ENCODE data around the gene CD207. TPM values are rescaled to one million over a fixed set of nuclear protein-coding genes. Genes with fewer than 3 reads are reported as not detected.

Gene CD207
- total RNA-seq, 4 donors from 2014 or later = not detected

GRCh38 chr2:70870790-70871189, 35.2 kb upstream of the CD207 start:
- in situ Hi-C loops (cut with MboI; ENCODE audit: low sequenced_read_pairs in 4 of 4) = loop anchor here in 1 of 4 donors (10.0 kb wide), 1 partner anchor 54 kb away; no protein-coding TSS in a partner anchor
- ATAC-seq (no peak), DNase-seq (no peak)
- Histone ChIP-seq H3K4me3 (no peak overlapping the region), H3K4me1 (peaks cover 7 to 8% of the 10 kb centered on the region in 2 donors), H3K36me3 (no peaks in the 10 kb centered on the region), H3K27me3 (peaks cover 5 to 26% (median 11%) of the 10 kb centered on the region in 3 donors), H3K27ac (no peak overlapping the region), H3K9me3 (no peaks in the 10 kb centered on the region)
- intact Hi-C loops (cut with DNase I; ENCODE audit: low total_unique reads) = loop anchor here (1.0 kb wide), 2 partner anchors 50 to 78 kb away; no protein-coding TSS in a partner anchor
- no peak for TF ChIP-seq POLR2A (IDR thresholded peaks at IDR 0.05)
- TF ChIP-seq, protein P1, sequence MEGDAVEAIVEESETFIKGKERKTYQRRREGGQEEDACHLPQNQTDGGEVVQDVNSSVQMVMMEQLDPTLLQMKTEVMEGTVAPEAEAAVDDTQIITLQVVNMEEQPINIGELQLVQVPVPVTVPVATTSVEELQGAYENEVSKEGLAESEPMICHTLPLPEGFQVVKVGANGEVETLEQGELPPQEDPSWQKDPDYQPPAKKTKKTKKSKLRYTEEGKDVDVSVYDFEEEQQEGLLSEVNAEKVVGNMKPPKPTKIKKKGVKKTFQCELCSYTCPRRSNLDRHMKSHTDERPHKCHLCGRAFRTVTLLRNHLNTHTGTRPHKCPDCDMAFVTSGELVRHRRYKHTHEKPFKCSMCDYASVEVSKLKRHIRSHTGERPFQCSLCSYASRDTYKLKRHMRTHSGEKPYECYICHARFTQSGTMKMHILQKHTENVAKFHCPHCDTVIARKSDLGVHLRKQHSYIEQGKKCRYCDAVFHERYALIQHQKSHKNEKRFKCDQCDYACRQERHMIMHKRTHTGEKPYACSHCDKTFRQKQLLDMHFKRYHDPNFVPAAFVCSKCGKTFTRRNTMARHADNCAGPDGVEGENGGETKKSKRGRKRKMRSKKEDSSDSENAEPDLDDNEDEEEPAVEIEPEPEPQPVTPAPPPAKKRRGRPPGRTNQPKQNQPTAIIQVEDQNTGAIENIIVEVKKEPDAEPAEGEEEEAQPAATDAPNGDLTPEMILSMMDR (IDR thresholded peaks at IDR 0.05 in 4 of 5, conservative IDR thresholded peaks at IDR 0.05 in 1 of 5) = no peak

DNA sequence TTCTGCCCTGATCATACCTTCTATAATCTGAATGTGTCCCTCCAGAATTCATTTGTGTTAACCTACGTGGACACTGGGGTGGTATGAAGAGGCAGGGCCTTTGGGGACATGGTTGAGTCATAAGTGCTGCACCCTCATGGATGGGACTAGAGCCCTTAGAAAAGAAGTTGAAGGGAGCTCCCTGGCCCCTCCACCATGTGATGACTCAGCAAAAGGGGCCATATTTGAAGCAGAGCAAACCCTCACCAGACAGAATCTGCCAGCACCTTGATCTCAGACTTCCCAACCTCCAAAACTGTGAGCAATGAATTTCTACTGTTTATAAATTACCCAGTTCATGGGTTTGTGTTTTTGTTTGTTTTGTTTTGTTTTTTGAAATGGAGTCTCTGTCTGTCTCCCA, 33.4 kb upstream of the CD207 start:
- in situ Hi-C loops (cut with MboI; ENCODE audit: low sequenced_read_pairs in 4 of 4) = loop anchor here (10.0 kb wide), 2 partner anchors 46 to 76 kb away; no protein-coding TSS in a partner anchor
- intact Hi-C loops (cut with DNase I; ENCODE audit: low total_unique reads) = no loop called here
- Histone ChIP-seq H3K27me3 (peaks cover 0 to 9% (median 5%) of the 10 kb centered on the region in 3 donors), H3K27ac (no peak overlapping the region), H3K4me1 (peaks cover 7 to 8% of the 10 kb centered on the region in 2 donors), H3K4me3 (no peak overlapping the region), H3K9me3 (no peaks in the 10 kb centered on the region), H3K36me3 (no peaks in the 10 kb centered on the region)
- TF ChIP-seq, protein P1 (IDR thresholded peaks at IDR 0.05 in 4 of 5, conservative IDR thresholded peaks at IDR 0.05 in 1 of 5) = no peak
- ATAC-seq = no peak
- no peak for DNase-seq

- in situ Hi-C loops (cut with MboI; ENCODE audit: low sequenced_read_pairs in 4 of 4) = loop anchor here (10.0 kb wide), 2 partner anchors 53 to 83 kb away; no protein-coding TSS in a partner anchor
- peak; percentile 91 to 94 for ATAC-seq
- H3K27ac ChIP-seq = no peak overlapping the region
- H3K9me3 ChIP-seq = no peaks in the 10 kb centered on the region
- intact Hi-C loops (cut with DNase I; ENCODE audit: low total_unique reads) = loop anchor here (1.0 kb wide), 2 partner anchors 85 to 115 kb away; no protein-coding TSS in a partner anchor
- no peaks in the 10 kb centered on the region for H3K36me3 ChIP-seq
- TF ChIP-seq, protein P1 (IDR thresholded peaks at IDR 0.05 in 4 of 5, conservative IDR thresholded peaks at IDR 0.05 in 1 of 5) = peak; percentile 79 to 97 (median 86)
- TF ChIP-seq POLR2A (IDR thresholded peaks at IDR 0.05) = no peak
- peak overlapping the region in 2 of 4 donors; percentile 3 to 4 for H3K4me3 ChIP-seq
- peaks cover 0 to 16% (median 7%) of the 10 kb centered on the region in 3 donors for H3K27me3 ChIP-seq
- peaks cover 10 to 12% of the 10 kb centered on the region in 2 donors for H3K4me1 ChIP-seq
- DNase-seq = peak; percentile 46 to 61
Observed at GRCh38 chr2:70861777-70862625, 26.4 kb upstream of the CD207 start.

DNA sequence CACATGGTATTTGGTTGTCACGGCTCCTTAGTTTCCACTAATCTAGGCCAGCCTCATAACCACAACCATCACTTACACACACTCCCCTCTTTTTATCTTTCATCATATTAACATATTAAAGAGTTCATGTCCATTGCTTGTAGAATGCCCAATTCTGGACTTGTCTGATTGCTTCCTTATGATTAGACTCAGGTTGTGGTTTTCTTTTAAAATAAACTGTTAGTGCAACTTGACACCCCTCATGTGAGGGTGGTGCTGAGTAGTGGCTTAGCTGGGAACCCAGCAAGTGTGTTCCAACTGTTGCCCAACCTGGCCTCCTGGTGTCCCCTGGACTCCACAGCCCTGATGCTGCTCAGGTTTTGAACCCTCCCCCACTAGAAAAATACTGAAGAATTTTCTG, 20.1 kb upstream of the CD207 start:
- Histone ChIP-seq H3K36me3 (no peaks in the 10 kb centered on the region), H3K4me3 (no peak overlapping the region), H3K27ac (no peak overlapping the region), H3K27me3 (peaks cover 0 to 11% (median 5%) of the 10 kb centered on the region in 3 donors), H3K9me3 (no peaks in the 10 kb centered on the region), H3K4me1 (no peaks in the 10 kb centered on the region)
- intact Hi-C loops (cut with DNase I; ENCODE audit: low total_unique reads) = no loop called here
- in situ Hi-C loops (cut with MboI; ENCODE audit: low sequenced_read_pairs in 4 of 4) = no loop called here
- TF ChIP-seq, protein P1 (IDR thresholded peaks at IDR 0.05 in 4 of 5, conservative IDR thresholded peaks at IDR 0.05 in 1 of 5) = no peak
- no peak for TF ChIP-seq POLR2A (IDR thresholded peaks at IDR 0.05)
- DNase-seq = no peak
- no peak for ATAC-seq

Measured in gastrocnemius medialis (tissue), 4 donors.